Subcutaneous abdominal adipose tissue (tissue), 5 donors: ENCODE measurements around the gene GCK.

ENCODE experiments used
- H3K27ac ChIP-seq: one replicate; pipeline ENCODE4 v1.7.0; 2013; ENCODE audit warnings: low read depth, mild to moderate bottlenecking, inconsistent platforms, low read length, moderate library complexity
- H3K27me3 ChIP-seq, 5 donors: one replicate each; pipeline ENCODE4 v1.7.0; 2013; ENCODE audit warnings: low read length in 5 of 5, inconsistent platforms in 1 of 5; ENCODE audit not compliant: control insufficient read depth in 5 of 5, insufficient read depth in 4 of 5
- H3K36me3 ChIP-seq, 5 donors: one replicate each; pipeline ENCODE4 v1.7.0; 2013; ENCODE audit warnings: low read length in 5 of 5; ENCODE audit not compliant: control insufficient read depth in 5 of 5, insufficient read depth in 5 of 5
- H3K4me1 ChIP-seq, 5 donors: one replicate each; pipeline ENCODE4 v1.7.0; 2013; ENCODE audit warnings: low read length in 5 of 5, mild to moderate bottlenecking in 3 of 5, moderate library complexity in 1 of 5; ENCODE audit not compliant: control insufficient read depth in 5 of 5, insufficient read depth in 5 of 5
- H3K4me3 ChIP-seq, 5 donors: one replicate each; pipeline ENCODE4 v1.7.0; 2013; ENCODE audit warnings: low read length in 5 of 5, low read depth in 1 of 5
- H3K9ac ChIP-seq, 5 donors: one replicate each; pipeline ENCODE4 v1.7.0; 2013; ENCODE audit warnings: low read length in 5 of 5, mild to moderate bottlenecking in 4 of 5, moderate library complexity in 3 of 5
- H3K9me3 ChIP-seq, 5 donors: one replicate each; pipeline ENCODE4 v1.7.0; 2013; ENCODE audit warnings: low read length in 5 of 5; ENCODE audit not compliant: control insufficient read depth in 5 of 5
- donor health status: healthy.
- donor health status: healthy.
- donor health status: healthy.
- donor health status: healthy.
- donor health status: healthy.

The GCK gene

DNA sequence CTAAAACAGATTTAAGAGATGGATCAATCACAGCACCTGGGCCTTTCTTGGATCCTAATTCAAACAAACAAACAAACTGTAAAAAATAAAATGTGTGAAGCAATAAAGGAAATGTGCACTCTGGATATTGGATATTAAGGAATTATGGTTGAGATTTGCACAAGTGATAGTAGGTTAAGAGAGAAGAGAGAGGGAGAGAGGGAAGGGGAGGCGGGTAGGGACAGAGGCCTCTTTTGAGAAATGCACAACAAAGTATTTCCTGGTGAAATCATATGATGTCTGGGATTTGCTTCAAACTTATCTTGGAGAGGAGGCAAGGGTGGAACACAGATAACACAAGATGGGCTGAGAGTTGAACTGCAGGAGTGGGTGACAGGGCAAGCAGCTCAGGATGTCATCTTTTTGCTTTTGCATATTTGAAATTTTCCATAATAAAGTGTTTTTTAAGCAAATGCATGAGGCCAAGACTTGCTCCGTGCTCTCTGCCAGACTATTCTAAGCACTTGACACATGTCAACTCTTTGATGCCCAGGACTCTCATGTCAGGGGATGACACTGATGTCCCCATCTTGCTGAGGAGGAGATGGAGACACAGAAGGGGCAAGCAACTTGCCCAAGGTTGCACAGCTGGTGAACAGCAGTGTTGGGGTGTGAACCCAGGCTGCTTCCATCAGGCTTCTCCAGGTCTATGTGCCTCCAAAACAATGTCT, 94.2 kb downstream of the GCK start:
- no peaks in the 10 kb centered on the region for H3K36me3 ChIP-seq
- H3K9ac ChIP-seq: peak overlapping the region in 1 of 5 donors; percentile 19
- H3K4me1 ChIP-seq: peaks cover 5 to 35% (median 25%) of the 10 kb centered on the region in 5 donors
- no peak overlapping the region for H3K4me3 ChIP-seq
- H3K27ac ChIP-seq: peak overlapping the region; percentile 45
- H3K9me3 ChIP-seq: peaks cover 0 to 3% (median 0%) of the 10 kb centered on the region in 5 donors
- H3K27me3 ChIP-seq: no peaks in the 10 kb centered on the region

DNA sequence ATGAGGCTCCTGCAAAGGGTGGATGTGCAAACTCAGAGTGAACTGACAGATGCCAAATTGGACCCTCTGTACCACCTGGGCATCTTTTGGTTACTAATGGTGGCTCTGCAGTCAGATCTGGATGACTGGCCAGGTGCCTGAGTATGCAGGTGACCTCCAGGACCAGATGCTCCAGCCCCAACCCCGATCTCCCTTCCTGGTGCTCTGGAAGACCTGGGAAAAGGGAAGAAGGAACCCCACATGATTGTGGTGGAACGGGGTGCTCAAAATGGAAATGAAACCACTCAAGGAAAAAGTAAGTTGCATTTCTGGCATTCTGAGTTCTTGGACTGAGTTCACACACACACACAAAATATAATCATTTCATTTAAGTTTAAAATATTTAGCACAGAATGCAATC, 94.9 kb downstream of the GCK start:
- H3K9ac ChIP-seq: no peak overlapping the region
- peaks cover 0 to 3% (median 0%) of the 10 kb centered on the region in 5 donors for H3K9me3 ChIP-seq
- H3K27me3 ChIP-seq: no peaks in the 10 kb centered on the region
- H3K4me1 ChIP-seq: peaks cover 5 to 37% (median 27%) of the 10 kb centered on the region in 5 donors
- no peaks in the 10 kb centered on the region for H3K36me3 ChIP-seq
- no peak overlapping the region for H3K4me3 ChIP-seq
- H3K27ac ChIP-seq: peak overlapping the region; percentile 45
